Neural cell (in vitro differentiated cells): ENCODE data around the gene PDE2A. TPM values are rescaled to one million over a fixed set of nuclear protein-coding genes. Genes with fewer than 3 reads are reported as not detected.

Experiments used
- H2AFZ ChIP-seq: fragments of 200-600, 300-800 bp; sonication (generic), shearing (Covaris generic); 2 replicates; pipeline ENCODE4 v1.6.0; 2014; ENCODE audit warnings: low read depth, mild to moderate bottlenecking, antibody characterized with exemption, low read length, moderate library complexity
- H3F3A ChIP-seq: fragments of 200-600 bp; shearing (Covaris generic); 2 replicates; pipeline ENCODE4 v1.6.1; 2016; ENCODE audit warnings: mild to moderate bottlenecking, moderate library complexity, mixed read lengths, antibody characterized with exemption, low read length; ENCODE audit not compliant: insufficient read depth, poor library complexity, severe bottlenecking
- H3K27ac ChIP-seq: fragments of 200-600, 300-800 bp; sonication (generic), shearing (Covaris generic); 2 replicates; pipeline ENCODE4 v1.5.1; 2014; ENCODE audit warnings: mild to moderate bottlenecking, low read length, moderate library complexity
- H3K27me3 ChIP-seq: fragments of 300-800, 200-600 bp; sonication (generic), shearing (Covaris generic); 2 replicates; pipeline ENCODE4 v1.6.0; 2014; ENCODE audit warnings: mild to moderate bottlenecking, low read depth, low read length, moderate library complexity; ENCODE audit not compliant: insufficient read depth
- H3K36me3 ChIP-seq: fragments of 300-800, 200-600 bp; sonication (generic), shearing (Covaris generic); 2 replicates; pipeline ENCODE4 v1.5.1; 2014; ENCODE audit warnings: mild to moderate bottlenecking, antibody characterized with exemption, low read length, moderate library complexity; ENCODE audit not compliant: insufficient read depth
- H3K4me2 ChIP-seq: fragments of 300-800, 200-600 bp; sonication (generic), shearing (Covaris generic); 2 replicates; pipeline ENCODE4 v1.6.0; 2014; ENCODE audit warnings: mild to moderate bottlenecking, low read length
- H3K4me3 ChIP-seq: fragments of 300-800, 200-600 bp; sonication (generic), shearing (Covaris generic); 2 replicates; pipeline ENCODE4 v1.5.1; 2014; ENCODE audit warnings: mild to moderate bottlenecking, low read length, moderate library complexity
- H3K79me2 ChIP-seq: fragments of 200-600 bp; shearing (Covaris generic); replicated peaks from 2 replicates; pipeline ENCODE4 v1.6.0; 2014; ENCODE audit warnings: mild to moderate bottlenecking, low read length, moderate library complexity; ENCODE audit not compliant: insufficient read depth
- H3K9ac ChIP-seq: fragments of 300-800, 200-600 bp; sonication (generic), shearing (Covaris generic); 2 replicates; pipeline ENCODE4 v1.6.1; 2016; ENCODE audit warnings: mild to moderate bottlenecking, low read length, mixed read lengths
- H3K9me2 ChIP-seq: fragments of 200-600 bp; shearing (Covaris generic); 2 replicates; pipeline ENCODE4 v1.6.1; 2016; ENCODE audit warnings: mild to moderate bottlenecking, low read length, mixed read lengths; ENCODE audit not compliant: insufficient read depth
- H3K9me3 ChIP-seq: fragments of 200-600, 300-800 bp; sonication (generic), shearing (Covaris generic); 2 replicates; pipeline ENCODE4 v1.6.1; 2016; ENCODE audit warnings: mild to moderate bottlenecking, mixed run types, low read length, moderate library complexity, mixed read lengths
- H4K20me1 ChIP-seq: fragments of 200-600 bp; shearing (Covaris generic); 2 replicates; pipeline ENCODE4 v1.6.1; 2016; ENCODE audit warnings: mild to moderate bottlenecking, mixed run types; ENCODE audit not compliant: insufficient read depth
- EP300 ChIP-seq: fragments of 450-650 bp; conservative IDR thresholded peaks from 2 replicates; pipeline ENCODE4 v1.6.1; 2014; ENCODE audit warnings: antibody characterized with exemption, mild to moderate bottlenecking, moderate library complexity; ENCODE audit not compliant: poor library complexity, severe bottlenecking
- EZH2 ChIP-seq: fragments of 200-600, 300-800 bp; shearing (Covaris generic), sonication (generic); IDR thresholded peaks from 2 replicates; pipeline ENCODE4 v1.6.1; 2014; ENCODE audit warnings: antibody characterized with exemption, low read length, borderline replicate concordance, mild to moderate bottlenecking; ENCODE audit not compliant: insufficient read depth, poor library complexity, severe bottlenecking
- MXI1 ChIP-seq: fragments of 450-650 bp; conservative IDR thresholded peaks from 2 replicates; pipeline ENCODE4 v1.6.1; 2014; ENCODE audit warnings: antibody characterized with exemption, mild to moderate bottlenecking; ENCODE audit not compliant: poor library complexity, severe bottlenecking
- POLR2AphosphoS5 ChIP-seq: IDR thresholded peaks from 2 replicates; pipeline ENCODE4 v1.6.1; 2012
- RAD21 ChIP-seq: fragments of 450-650 bp; conservative IDR thresholded peaks from 2 replicates; pipeline ENCODE4 v1.6.1; 2014; ENCODE audit warnings: antibody characterized with exemption, mild to moderate bottlenecking, moderate library complexity
- SMC3 ChIP-seq: fragments of 450-650 bp; conservative IDR thresholded peaks from 2 replicates; pipeline ENCODE4 v1.6.1; 2014; ENCODE audit warnings: antibody characterized with exemption, mild to moderate bottlenecking, moderate library complexity; ENCODE audit not compliant: poor library complexity
- TAF1 ChIP-seq: IDR thresholded peaks from 2 replicates; pipeline ENCODE4 v1.6.1; 2012; ENCODE audit warnings: low read depth
- polyA plus RNA-seq: library from polyadenylated mRNA; depleted of rRNA; stranded (reverse); fragments of >200 nt; gene quantifications from 2 replicates; pipeline ENCODE4 v1.2.3, GENCODE V29; 2014
- TF ChIP-seq, protein P1 (sequence below): IDR thresholded peaks from 2 replicates; pipeline ENCODE4 v1.6.1; 2012; ENCODE audit warnings: borderline replicate concordance
- TF ChIP-seq, protein P2 (sequence below): fragments of 450-650 bp; IDR thresholded peaks from 2 replicates; pipeline ENCODE4 v1.5.1; 2014; ENCODE audit warnings: antibody characterized with exemption, mild to moderate bottlenecking, moderate library complexity; ENCODE audit not compliant: poor library complexity, severe bottlenecking

The PDE2A gene
- polyA plus RNA-seq, 1 donor from 2014 or later = 11.6 TPM

DNA sequence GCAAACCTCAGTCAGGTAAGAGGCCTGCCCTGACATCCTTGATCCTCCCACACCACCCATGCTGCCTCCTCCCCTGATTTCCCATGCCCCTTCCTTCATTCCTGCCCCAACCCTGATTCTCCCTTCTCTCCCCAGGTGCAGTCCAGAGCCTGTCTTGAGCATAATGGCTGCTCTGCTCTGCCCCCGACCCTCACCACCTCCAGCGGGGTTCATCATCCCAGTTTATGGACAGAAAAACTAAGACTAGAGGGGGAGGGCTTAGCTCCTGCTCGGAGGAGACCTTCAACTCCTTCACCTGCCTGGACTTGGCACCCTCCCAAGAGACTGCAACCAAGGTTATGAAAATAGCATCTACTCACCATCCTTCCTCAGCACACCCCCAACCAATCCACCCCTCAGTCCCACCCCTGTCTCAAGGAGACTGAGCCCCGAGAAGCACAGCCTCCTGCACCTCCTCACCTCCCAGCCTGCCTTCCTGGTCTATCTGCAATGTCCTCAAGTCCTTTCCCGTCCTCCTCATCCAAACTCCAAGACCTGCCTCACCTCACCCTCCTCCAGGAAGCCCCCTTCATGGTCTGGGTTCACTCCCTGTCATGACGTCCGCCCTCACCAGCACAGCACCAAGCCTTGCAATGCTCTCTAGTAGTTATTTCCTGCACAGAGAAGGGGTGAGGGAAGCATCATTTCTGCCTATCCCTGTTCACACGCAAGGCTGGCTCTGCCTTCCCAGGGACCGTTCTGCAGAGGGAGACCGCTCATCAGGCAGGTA, 103.1 kb downstream of the PDE2A start:
- H3K27me3 ChIP-seq = no peaks in the 10 kb centered on the region
- TF ChIP-seq TAF1 = no peak
- no peak for TF ChIP-seq MXI1
- no peaks in the 10 kb centered on the region for H4K20me1 ChIP-seq
- no peaks in the 10 kb centered on the region for H3K9me2 ChIP-seq
- H3K4me2 ChIP-seq = no peak overlapping the region
- H3K9me3 ChIP-seq = no peaks in the 10 kb centered on the region
- H3K27ac ChIP-seq = no peak overlapping the region
- H2AFZ ChIP-seq = no peak overlapping the region
- no peaks in the 10 kb centered on the region for H3F3A ChIP-seq
- H3K9ac ChIP-seq = no peak overlapping the region
- H3K4me3 ChIP-seq = no peak overlapping the region
- no peaks in the 10 kb centered on the region for H3K79me2 ChIP-seq
- no peaks in the 10 kb centered on the region for H3K36me3 ChIP-seq

DNA sequence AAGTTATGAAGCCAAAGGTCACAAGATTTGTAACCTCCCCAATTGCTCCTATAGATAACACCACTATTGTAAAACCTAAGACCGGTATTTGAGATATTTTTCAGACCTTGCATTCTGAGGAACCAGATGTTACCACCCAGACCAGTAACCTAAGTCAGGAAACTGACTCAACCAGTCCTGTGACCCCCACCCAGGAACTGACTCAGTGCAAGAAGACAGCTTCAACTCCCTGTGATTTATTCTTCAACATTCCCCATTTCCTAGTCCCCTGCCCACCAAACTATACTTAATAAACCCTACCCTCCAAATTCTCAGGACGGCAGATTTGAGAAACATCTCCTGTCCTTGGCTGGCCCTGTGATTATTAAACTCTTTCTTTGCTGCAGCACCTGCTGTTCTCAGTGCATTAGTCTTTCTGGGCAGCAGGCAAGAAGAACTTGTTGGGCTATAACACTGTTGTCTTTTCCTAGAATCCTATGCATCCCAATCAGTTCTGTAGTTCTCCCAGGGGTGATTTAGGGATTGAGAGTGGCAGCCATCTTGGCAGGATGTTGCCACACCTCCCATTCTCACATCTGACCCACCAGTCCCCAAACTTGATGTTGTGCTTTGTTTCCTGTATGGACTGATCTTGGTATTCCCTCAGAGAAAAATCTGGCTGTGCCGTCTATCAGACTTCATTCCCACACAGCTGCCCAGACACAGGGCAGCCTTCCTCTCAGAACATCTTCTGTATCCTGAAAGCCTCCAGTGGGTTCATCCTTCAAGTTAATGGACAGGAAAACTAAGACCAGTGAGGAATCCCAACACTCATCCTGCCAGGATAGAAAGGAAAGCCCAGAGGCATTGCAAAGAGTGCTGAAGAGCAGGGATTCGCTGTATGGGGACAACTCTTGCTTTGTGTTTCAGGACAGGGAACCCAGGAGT, 104.0 kb downstream of the PDE2A start:
- no peak overlapping the region for H2AFZ ChIP-seq
- H3K27ac ChIP-seq = no peak overlapping the region
- no peak for TF ChIP-seq TAF1
- TF ChIP-seq EP300 = no peak
- TF ChIP-seq, protein P1, sequence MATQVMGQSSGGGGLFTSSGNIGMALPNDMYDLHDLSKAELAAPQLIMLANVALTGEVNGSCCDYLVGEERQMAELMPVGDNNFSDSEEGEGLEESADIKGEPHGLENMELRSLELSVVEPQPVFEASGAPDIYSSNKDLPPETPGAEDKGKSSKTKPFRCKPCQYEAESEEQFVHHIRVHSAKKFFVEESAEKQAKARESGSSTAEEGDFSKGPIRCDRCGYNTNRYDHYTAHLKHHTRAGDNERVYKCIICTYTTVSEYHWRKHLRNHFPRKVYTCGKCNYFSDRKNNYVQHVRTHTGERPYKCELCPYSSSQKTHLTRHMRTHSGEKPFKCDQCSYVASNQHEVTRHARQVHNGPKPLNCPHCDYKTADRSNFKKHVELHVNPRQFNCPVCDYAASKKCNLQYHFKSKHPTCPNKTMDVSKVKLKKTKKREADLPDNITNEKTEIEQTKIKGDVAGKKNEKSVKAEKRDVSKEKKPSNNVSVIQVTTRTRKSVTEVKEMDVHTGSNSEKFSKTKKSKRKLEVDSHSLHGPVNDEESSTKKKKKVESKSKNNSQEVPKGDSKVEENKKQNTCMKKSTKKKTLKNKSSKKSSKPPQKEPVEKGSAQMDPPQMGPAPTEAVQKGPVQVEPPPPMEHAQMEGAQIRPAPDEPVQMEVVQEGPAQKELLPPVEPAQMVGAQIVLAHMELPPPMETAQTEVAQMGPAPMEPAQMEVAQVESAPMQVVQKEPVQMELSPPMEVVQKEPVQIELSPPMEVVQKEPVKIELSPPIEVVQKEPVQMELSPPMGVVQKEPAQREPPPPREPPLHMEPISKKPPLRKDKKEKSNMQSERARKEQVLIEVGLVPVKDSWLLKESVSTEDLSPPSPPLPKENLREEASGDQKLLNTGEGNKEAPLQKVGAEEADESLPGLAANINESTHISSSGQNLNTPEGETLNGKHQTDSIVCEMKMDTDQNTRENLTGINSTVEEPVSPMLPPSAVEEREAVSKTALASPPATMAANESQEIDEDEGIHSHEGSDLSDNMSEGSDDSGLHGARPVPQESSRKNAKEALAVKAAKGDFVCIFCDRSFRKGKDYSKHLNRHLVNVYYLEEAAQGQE = no peak
- TF ChIP-seq MXI1 = no peak
- no peak for TF ChIP-seq EZH2
- TF ChIP-seq RAD21 = no peak
- no peak for TF ChIP-seq POLR2AphosphoS5
- TF ChIP-seq SMC3 = no peak
- TF ChIP-seq, protein P2, sequence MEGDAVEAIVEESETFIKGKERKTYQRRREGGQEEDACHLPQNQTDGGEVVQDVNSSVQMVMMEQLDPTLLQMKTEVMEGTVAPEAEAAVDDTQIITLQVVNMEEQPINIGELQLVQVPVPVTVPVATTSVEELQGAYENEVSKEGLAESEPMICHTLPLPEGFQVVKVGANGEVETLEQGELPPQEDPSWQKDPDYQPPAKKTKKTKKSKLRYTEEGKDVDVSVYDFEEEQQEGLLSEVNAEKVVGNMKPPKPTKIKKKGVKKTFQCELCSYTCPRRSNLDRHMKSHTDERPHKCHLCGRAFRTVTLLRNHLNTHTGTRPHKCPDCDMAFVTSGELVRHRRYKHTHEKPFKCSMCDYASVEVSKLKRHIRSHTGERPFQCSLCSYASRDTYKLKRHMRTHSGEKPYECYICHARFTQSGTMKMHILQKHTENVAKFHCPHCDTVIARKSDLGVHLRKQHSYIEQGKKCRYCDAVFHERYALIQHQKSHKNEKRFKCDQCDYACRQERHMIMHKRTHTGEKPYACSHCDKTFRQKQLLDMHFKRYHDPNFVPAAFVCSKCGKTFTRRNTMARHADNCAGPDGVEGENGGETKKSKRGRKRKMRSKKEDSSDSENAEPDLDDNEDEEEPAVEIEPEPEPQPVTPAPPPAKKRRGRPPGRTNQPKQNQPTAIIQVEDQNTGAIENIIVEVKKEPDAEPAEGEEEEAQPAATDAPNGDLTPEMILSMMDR = no peak
- no peaks in the 10 kb centered on the region for H3K36me3 ChIP-seq
- H3K4me2 ChIP-seq = no peak overlapping the region
- no peak overlapping the region for H3K4me3 ChIP-seq
- H3K9me2 ChIP-seq = no peaks in the 10 kb centered on the region
- no peak overlapping the region for H3K9ac ChIP-seq
- H3K79me2 ChIP-seq = no peaks in the 10 kb centered on the region
- H4K20me1 ChIP-seq = no peaks in the 10 kb centered on the region
- H3K27me3 ChIP-seq = no peaks in the 10 kb centered on the region
- no peaks in the 10 kb centered on the region for H3K9me3 ChIP-seq
- no peaks in the 10 kb centered on the region for H3F3A ChIP-seq
